ENCODE results near the gene HOXC5.
"Not testable (repeated sequence)": the region's sequence is repeated elsewhere in the genome, so short reads cannot be mapped to it uniquely, and the experiment has no call there.

Gene HOXC5

GRCh38 chr12:54056110-54056509 is 23.3 kb downstream of the HOXC5 start:
- in situ Hi-C loops (cut with MboI; ENCODE audit: low sequenced_read_pairs): no loop called here

GRCh38 chr12:54058128-54058768 is 25.4 kb downstream of the HOXC5 start:
- in situ Hi-C loops (cut with MboI; ENCODE audit: low sequenced_read_pairs): no loop called here

- in situ Hi-C loops (cut with MboI; ENCODE audit: low sequenced_read_pairs): no loop called here
These were observed 26.8 kb downstream of the HOXC5 start for GRCh38 chr12:54059668-54060067.

GRCh38 chr12:54060174-54060974 is 27.5 kb downstream of the HOXC5 start:
- in situ Hi-C loops (cut with MboI; ENCODE audit: low sequenced_read_pairs): no loop called here

- in situ Hi-C loops (cut with MboI; ENCODE audit: low sequenced_read_pairs): no loop called here
These were observed 28.3 kb downstream of the HOXC5 start for GRCh38 chr12:54060975-54061778.

GRCh38 chr12:54065677-54066076 is 32.8 kb downstream of the HOXC5 start:
- in situ Hi-C loops (cut with MboI; ENCODE audit: low sequenced_read_pairs): no loop called here

GRCh38 chr12:54066408-54066807 is 33.6 kb downstream of the HOXC5 start:
- in situ Hi-C loops (cut with MboI; ENCODE audit: low sequenced_read_pairs): no loop called here

- in situ Hi-C loops (cut with MboI; ENCODE audit: low sequenced_read_pairs): no loop called here
These were observed 35.7 kb downstream of the HOXC5 start for GRCh38 chr12:54068418-54069070.

GRCh38 chr12:54071942-54072341 is 39.1 kb downstream of the HOXC5 start:
- in situ Hi-C loops (cut with MboI; ENCODE audit: low sequenced_read_pairs): no loop called here

GRCh38 chr12:54074308-54074707 is 41.5 kb downstream of the HOXC5 start:
- in situ Hi-C loops (cut with MboI; ENCODE audit: low sequenced_read_pairs): no loop called here

- in situ Hi-C loops (cut with MboI; ENCODE audit: low sequenced_read_pairs): no loop called here
These were observed 42.6 kb downstream of the HOXC5 start for GRCh38 chr12:54075409-54075808.

- in situ Hi-C loops (cut with MboI; ENCODE audit: low sequenced_read_pairs): no loop called here
These were observed 43.1 kb downstream of the HOXC5 start for GRCh38 chr12:54075974-54076373.

GRCh38 chr12:54077843-54078242 is 45.0 kb downstream of the HOXC5 start:
- in situ Hi-C loops (cut with MboI; ENCODE audit: low sequenced_read_pairs): not testable (repeated sequence)

- in situ Hi-C loops (cut with MboI; ENCODE audit: low sequenced_read_pairs): not testable (repeated sequence)
These were observed 46.3 kb downstream of the HOXC5 start for GRCh38 chr12:54079115-54079514.

- in situ Hi-C loops (cut with MboI; ENCODE audit: low sequenced_read_pairs): not testable (repeated sequence)
These were observed 47.4 kb downstream of the HOXC5 start for GRCh38 chr12:54080008-54080924.

- in situ Hi-C loops (cut with MboI; ENCODE audit: low sequenced_read_pairs): not testable (repeated sequence)
These were observed 48.2 kb downstream of the HOXC5 start for GRCh38 chr12:54081053-54081514.

- in situ Hi-C loops (cut with MboI; ENCODE audit: low sequenced_read_pairs): not testable (repeated sequence)
These were observed 48.9 kb downstream of the HOXC5 start for GRCh38 chr12:54081581-54082396.

- in situ Hi-C loops (cut with MboI; ENCODE audit: low sequenced_read_pairs): no loop called here
These were observed 49.6 kb downstream of the HOXC5 start for GRCh38 chr12:54082397-54082892.

Data from hTERT RPE-1 (cell line).